Activated naive CD4-positive, alpha-beta T cell treated with anti-CD3 and anti-CD28 coated beads for 36 hours (primary cell): ENCODE data around the gene KCNJ18. TPM values are rescaled to one million over a fixed set of nuclear protein-coding genes. Genes with fewer than 3 reads are reported as not detected.
"Not testable (repeated sequence)": the region's sequence is repeated elsewhere in the genome, so short reads cannot be mapped to it uniquely, and the experiment has no call there.

ENCODE experiments used
- CTCF ChIA-PET: fragments of 350-600 bp; sonication (Branson Sonifier 250); formaldehyde crosslinking; loops from one replicate; lab custom pipeline; 2021; ENCODE audit warnings: antibody characterized with exemption; lab: Charles Lee
- DNase-seq: peaks from one replicate; pipeline ENCODE4 v3.0.0-alpha.2; 2020
- H3K27ac Mint-ChIP-seq: one replicate; pipeline ENCODE4 v1.8.0; 2021; ENCODE audit warnings: mild to moderate bottlenecking, mixed read lengths
- H3K27me3 Mint-ChIP-seq: one replicate; pipeline ENCODE4 v1.8.0; 2021; ENCODE audit warnings: low read depth, mixed read lengths
- H3K36me3 Mint-ChIP-seq: one replicate; pipeline ENCODE4 v1.8.0; 2021; ENCODE audit warnings: low read depth, mixed read lengths
- H3K4me1 Mint-ChIP-seq: one replicate; pipeline ENCODE4 v1.8.0; 2021; ENCODE audit warnings: low read depth, mixed read lengths
- H3K4me3 Mint-ChIP-seq: one replicate; pipeline ENCODE4 v1.8.0; 2021; ENCODE audit warnings: mild to moderate bottlenecking, moderate library complexity, mixed read lengths
- H3K9me3 Mint-ChIP-seq: one replicate; pipeline ENCODE4 v1.8.0; 2021; ENCODE audit warnings: mixed read lengths
- intact Hi-C: fragments of 100-400 bp; cut with micrococcal nuclease; formaldehyde crosslinking; loops from one replicate; pipeline ENCODE4 v1.15.1; 2023
- total RNA-seq, 2 experiments: library from RNA; stranded (reverse); gene quantifications; one replicate each; pipeline ENCODE4 v1.2.3, GENCODE V29; 2021

Gene KCNJ18
- total RNA-seq, 2 experiments from 2014 or later = not detected

DNA sequence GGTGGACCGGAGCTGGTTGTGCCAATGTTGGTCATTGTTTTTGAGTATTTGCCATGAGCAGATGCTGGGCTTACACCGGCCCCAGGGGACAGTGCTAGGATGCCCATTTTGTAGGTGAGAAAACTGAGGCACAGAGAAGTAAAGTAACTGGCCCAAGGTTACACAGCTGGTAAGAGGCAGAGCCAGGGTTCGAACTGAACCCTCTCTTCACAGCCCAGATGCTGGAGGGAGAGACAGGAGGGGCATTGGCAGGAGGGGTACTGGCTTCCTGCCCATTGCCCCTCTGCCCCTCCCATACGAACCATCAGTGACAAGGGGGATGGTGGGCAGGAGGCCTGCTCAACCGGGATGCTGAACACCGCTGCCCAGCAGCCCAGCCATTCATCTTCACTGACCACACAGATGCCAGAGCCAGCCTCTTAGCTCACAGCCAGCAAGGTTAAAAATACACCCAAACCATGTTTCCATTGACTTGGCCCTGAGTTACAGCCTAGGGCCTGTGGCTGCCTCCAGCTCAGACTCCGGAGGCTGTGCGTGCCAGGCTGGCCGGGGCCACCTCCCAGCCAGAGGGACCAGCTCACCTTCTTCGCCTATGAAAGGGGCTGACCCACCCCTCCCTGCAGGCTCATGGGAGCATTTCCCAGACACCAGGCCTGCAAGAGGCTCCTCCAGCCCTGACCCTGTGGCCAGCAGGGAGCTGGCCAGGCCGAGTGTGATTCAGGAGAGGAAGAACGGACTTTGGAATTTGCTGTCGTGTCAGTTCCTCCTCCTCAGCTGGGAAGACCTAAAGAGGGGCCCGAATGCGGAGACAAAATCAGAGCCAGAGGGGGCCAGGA lies 57.6 kb downstream of the KCNJ18 start:
- DNase-seq, H3K4me3 Mint-ChIP-seq, intact Hi-C loops, H3K27ac Mint-ChIP-seq, CTCF ChIA-PET, H3K27me3 Mint-ChIP-seq, H3K36me3 Mint-ChIP-seq, H3K4me1 Mint-ChIP-seq, H3K9me3 Mint-ChIP-seq: not testable (repeated sequence)

DNA sequence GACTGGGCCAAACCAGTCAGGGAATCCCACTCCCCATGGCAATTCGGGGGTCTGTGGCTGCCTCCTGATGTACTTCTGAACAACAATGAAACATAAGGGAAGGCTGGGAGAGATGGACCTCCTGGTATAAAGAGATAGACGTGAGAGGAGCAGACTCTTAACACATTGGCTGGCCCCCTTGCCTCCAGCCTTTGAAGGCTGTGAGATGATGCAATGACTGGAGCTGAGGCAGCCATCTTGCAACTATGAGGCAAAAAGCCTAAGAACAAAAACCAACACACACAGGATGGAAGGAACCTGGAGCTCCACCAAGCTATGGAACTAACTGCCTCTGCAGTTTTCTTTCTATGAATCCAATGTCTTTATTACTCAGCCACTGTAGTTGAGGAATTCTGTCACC lies 58.8 kb downstream of the KCNJ18 start:
- H3K27ac Mint-ChIP-seq, DNase-seq, CTCF ChIA-PET, H3K27me3 Mint-ChIP-seq, H3K36me3 Mint-ChIP-seq, intact Hi-C loops, H3K9me3 Mint-ChIP-seq, H3K4me1 Mint-ChIP-seq, H3K4me3 Mint-ChIP-seq: not testable (repeated sequence)
